NCI-H345 treated with DMSO at 0.1 percent for 48 hours (cell line): Measurements from ENCODE around the gene MAN2A2.

Experiments
- DNase-seq: peaks from one replicate; lab custom pipeline; 2025; ENCODE audit not compliant: unreplicated experiment; lab: John Stamatoyannopoulos, UW

Gene MAN2A2

GRCh38 chr15:90959028-90959595, 56.0 kb downstream of the MAN2A2 start:
- no peak for DNase-seq

DNA sequence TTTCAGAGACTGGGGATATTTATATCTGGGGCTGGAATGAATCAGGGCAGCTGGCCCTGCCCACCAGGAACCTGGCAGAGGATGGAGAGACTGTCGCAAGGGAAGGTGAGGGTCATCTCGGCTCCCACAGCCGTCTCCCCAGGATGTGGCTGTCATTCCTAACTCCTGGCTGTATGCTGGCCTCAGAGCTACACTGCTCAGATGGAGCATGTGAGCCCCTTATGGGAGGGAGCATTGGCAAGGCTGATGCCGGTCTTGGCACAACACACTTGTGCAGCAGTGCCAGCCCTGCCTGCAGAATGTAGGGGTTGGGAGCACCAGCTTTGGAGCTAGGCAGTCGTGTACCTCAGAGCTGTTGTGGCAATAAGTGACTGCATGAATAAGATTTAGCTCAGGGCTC, 56.8 kb downstream of the MAN2A2 start:
- DNase-seq: no peak

GRCh38 chr15:90960298-90961091, 57.4 kb downstream of the MAN2A2 start:
- no peak for DNase-seq

DNA sequence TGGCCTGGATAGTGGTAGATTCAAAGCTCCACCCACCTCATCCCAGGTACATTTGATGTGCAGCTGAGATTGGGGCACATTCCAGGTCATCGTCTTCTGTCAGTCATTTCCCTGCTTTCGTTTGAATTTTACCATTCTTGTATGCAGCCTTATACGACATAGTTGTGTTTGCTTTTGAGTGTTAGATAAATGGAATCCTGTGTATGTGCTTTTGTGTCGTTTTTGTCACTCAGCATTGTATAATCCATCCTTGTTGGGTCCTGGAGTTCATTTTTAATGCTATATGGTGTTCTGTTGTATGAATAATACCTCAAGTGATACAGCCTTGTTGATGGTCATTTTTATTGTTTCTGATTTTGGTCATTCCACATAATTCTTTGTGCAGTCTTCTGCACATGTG, 58.9 kb downstream of the MAN2A2 start:
- DNase-seq: no peak

DNA sequence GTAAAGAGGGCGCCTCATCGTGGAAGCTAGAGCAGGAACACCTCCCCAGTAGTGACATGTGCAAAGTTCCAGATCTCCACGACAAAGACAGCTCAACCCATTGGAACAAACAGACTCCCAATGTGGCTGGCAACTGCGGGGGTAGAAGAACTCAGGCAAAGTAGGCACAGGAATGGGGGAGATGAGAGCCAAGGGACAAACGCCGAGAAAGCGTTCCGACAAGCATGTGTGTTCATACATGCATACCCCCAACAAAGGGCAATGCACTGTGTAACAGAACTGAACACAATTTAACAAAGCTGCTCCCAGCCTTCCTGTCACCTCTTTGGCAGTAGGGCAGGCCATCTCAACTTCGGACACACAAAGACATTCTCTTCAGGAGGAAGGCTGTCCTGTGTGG, 63.2 kb downstream of the MAN2A2 start:
- DNase-seq: no peak

GRCh38 chr15:90967206-90967605, 64.1 kb downstream of the MAN2A2 start:
- DNase-seq: no peak

- no peak for DNase-seq
These were observed 65.3 kb downstream of the MAN2A2 start for GRCh38 chr15:90968434-90968833.

DNA sequence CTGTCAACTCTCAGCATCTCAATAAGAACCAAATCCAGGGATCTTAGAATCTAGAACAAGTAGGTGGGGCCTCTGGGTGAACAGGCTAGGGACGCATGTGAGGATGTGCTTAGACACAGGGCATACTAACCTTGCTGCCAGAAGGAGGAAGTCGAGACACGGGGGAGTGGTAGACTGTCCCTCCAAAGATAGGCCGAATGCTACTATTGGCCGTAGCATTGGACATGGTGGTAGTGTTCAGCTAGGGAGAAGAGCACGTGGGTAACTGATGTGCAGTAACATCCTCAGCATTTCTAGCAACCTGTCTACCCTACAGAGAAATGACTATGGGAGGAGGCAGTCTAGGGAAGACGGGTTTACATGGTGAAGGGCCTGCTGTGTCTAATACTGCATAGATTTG, 67.2 kb downstream of the MAN2A2 start:
- no peak for DNase-seq

- DNase-seq: no peak
These were observed 69.0 kb downstream of the MAN2A2 start for GRCh38 chr15:90972133-90972532.
